NB4 (cell line): ENCODE data around the gene ASNSD1.

Experiments
- CTCF ChIP-seq: IDR thresholded peaks from one replicate; pipeline ENCODE4 v1.5.1; 2012; ENCODE audit warnings: low read depth, low read length
- MAX ChIP-seq: IDR thresholded peaks from 2 replicates; pipeline ENCODE4 v1.6.1; 2011; ENCODE audit warnings: low read depth, low read length
- MYC ChIP-seq: IDR thresholded peaks from 2 replicates; pipeline ENCODE4 v1.6.1; 2011; ENCODE audit warnings: low read depth, low read length
- POLR2A ChIP-seq: IDR thresholded peaks from 2 replicates; pipeline ENCODE4 v1.6.1; 2011; ENCODE audit warnings: mild to moderate bottlenecking; ENCODE audit not compliant: insufficient read length; ENCODE audit errors: extremely low read depth

- no peak for TF ChIP-seq CTCF
- TF ChIP-seq POLR2A = no peak
- no peak for TF ChIP-seq MAX
- TF ChIP-seq MYC = no peak
These were observed 48.1 kb upstream of the ASNSD1 start for GRCh38 chr2:189613077-189613636.
